Esophagus (tissue), 2 donors: Measurements from ENCODE around the gene RNF19B. TPM values are rescaled to one million over a fixed set of nuclear protein-coding genes. Genes with fewer than 3 reads are reported as not detected.

ENCODE experiments used
- H3K27ac ChIP-seq, 2 donors: one replicate each; pipeline ENCODE4 v1.5.1; 2013; ENCODE audit warnings: low read depth in 2 of 2, mild to moderate bottlenecking in 2 of 2, inconsistent platforms in 1 of 2, low read length in 1 of 2, moderate library complexity in 1 of 2
- H3K27me3 ChIP-seq, 2 donors: one replicate each; pipeline ENCODE4 v1.6.1; 2013; ENCODE audit warnings: low read length in 2 of 2, control low read depth in 1 of 2, mild to moderate bottlenecking in 1 of 2; ENCODE audit not compliant: insufficient read depth in 2 of 2, control insufficient read depth in 1 of 2
- H3K36me3 ChIP-seq, 2 donors: one replicate each; pipeline ENCODE4 v1.6.1; 2013; ENCODE audit warnings: low read length in 1 of 2; ENCODE audit not compliant: control insufficient read depth in 2 of 2, insufficient read depth in 2 of 2
- H3K4me1 ChIP-seq, 2 donors: one replicate each; pipeline ENCODE4 v1.6.1; 2013; ENCODE audit warnings: low read length in 1 of 2; ENCODE audit not compliant: control insufficient read depth in 2 of 2, insufficient read depth in 2 of 2
- H3K4me3 ChIP-seq, 2 donors: one replicate each; pipeline ENCODE4 v1.5.1; 2013; ENCODE audit warnings: low read length in 2 of 2, mild to moderate bottlenecking in 2 of 2, low read depth in 1 of 2, moderate library complexity in 1 of 2
- H3K9me3 ChIP-seq, 2 donors: one replicate each; pipeline ENCODE4 v1.6.1; 2013; ENCODE audit warnings: mild to moderate bottlenecking in 2 of 2, low read depth in 1 of 2, low read length in 1 of 2, moderate library complexity in 1 of 2; ENCODE audit not compliant: control insufficient read depth in 2 of 2, insufficient read depth in 1 of 2
- WGBS, 2 donors: extraction: QIAGEN DNeasy Blood & Tissue Kit; methylation state at CpG; one replicate each; pipeline ENCODE4 v1.1.7; 2013; 5-methylcytosine and 5-hydroxymethylcytosine counted together
- polyA plus RNA-seq, 2 donors: library from polyadenylated mRNA; stranded (reverse); fragments of 200-250 nt; gene quantifications; one replicate each; pipeline ENCODE4 v1.2.3, GENCODE V29; 2013
- donor health status: healthy with polysubstance abuse.
- donor health status: Bipolar disorder and iron deficiency.

Gene RNF19B
- polyA plus RNA-seq, 2 donors: 10.7 to 19.9 TPM

DNA sequence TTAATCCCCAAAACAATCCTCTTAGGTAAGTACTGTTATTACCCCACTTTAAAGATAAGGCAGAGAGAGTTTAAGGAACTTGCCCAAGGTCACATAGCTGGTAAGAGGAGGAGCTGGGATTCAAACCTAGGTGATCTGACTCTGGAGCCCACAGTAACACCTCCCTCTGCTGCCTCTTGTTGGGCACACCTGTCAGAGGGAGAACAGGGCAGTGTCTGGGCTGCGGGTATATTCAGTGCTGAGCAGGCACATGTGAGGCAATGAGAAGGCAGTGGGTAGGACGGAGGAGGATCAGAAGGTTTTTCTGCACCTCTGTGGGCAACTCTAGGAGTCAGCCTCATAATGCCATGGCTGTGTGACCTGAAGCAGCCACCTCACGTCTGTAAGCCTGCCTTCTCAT lies 76.5 kb downstream of the RNF19B start:
- Histone ChIP-seq H3K4me3 (no peak overlapping the region), H3K36me3 (no peaks in the 10 kb centered on the region), H3K27ac (no peak overlapping the region), H3K9me3 (no peaks in the 10 kb centered on the region), H3K4me1 (peaks cover 0 to 13% of the 10 kb centered on the region in 2 donors), H3K27me3 (peaks cover 13 to 17% of the 10 kb centered on the region in 2 donors)
- WGBS, 2 donors: 62 to 79% methylated on average over 3 of the region's 3 CpGs

DNA sequence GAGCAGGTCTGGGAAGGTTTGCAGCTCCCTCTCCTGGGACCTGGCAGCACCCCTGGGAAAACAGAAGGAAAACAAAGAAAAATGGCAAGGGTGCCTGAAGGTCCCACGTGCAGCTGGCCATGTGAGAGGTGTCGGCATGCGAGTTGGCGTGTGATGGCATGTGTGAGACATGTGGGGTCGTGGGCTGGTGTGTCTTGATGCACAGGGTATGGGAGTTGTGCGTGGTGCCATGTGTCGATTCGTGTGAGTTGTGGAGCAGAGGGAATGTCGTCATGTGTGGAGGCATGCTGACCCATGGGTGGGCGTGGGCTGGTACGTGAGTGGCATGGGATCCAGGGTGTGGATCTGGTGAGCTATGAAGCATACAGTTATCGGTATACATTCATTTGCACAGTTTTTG lies 77.0 kb downstream of the RNF19B start:
- H3K36me3 ChIP-seq: no peaks in the 10 kb centered on the region
- H3K4me3 ChIP-seq: no peak overlapping the region
- no peak overlapping the region for H3K27ac ChIP-seq
- peaks cover 0 to 9% of the 10 kb centered on the region in 2 donors for H3K4me1 ChIP-seq
- peaks cover 13 to 17% of the 10 kb centered on the region in 2 donors for H3K27me3 ChIP-seq
- WGBS, 2 donors: 67 to 80% methylated on average over 12 of the region's 12 CpGs
- no peaks in the 10 kb centered on the region for H3K9me3 ChIP-seq

DNA sequence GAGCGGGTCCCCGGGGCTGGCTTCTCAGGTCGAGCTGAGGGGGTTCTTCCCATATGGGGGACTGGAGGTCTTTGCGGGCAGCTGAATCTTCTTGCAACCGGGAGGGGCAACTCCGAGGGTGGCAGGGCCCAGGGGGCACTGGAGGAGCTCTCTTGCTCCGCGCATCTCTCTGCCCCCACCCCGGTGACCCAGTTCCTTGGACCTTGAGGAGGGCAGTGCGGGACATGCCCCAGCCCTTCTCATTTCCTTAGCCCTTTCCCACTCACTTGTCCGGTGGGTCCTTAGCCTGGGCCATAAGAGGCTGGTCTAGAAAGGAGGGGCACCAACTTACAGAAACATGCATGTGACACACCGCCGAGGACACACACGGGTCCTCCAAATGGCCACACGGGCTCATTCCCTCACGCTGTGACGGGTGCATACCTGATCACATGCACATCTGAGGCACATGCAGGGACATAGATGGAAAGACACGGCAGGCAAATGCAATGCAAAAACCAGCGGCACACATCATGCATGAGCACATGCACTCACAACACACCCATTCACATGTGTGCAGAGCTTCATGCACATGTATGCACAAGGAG lies 77.7 kb downstream of the RNF19B start:
- Histone ChIP-seq H3K9me3 (no peaks in the 10 kb centered on the region), H3K36me3 (no peaks in the 10 kb centered on the region), H3K27me3 (peaks cover 13 to 17% of the 10 kb centered on the region in 2 donors), H3K27ac (no peak overlapping the region), H3K4me3 (no peak overlapping the region), H3K4me1 (peaks cover 0 to 7% of the 10 kb centered on the region in 2 donors)
- 45 to 55% methylated on average over 15 to 19 of the region's 19 CpGs for WGBS, 2 donors

Other genes starting within 250 kb of the RNF19B start
- gene YARS1, start 147.5 kb downstream of the RNF19B start, polyA plus RNA-seq: 10 to 100 TPM; 33.2 to 52.2 TPM
- gene S100PBP, start 147.2 kb downstream of the RNF19B start, polyA plus RNA-seq: 10 to 100 TPM in 1 of 2 donors, 1 to 10 TPM in 1; 4.6 to 11.4 TPM
- under 1 TPM; 0.53 to 0.90 TPM for gene FNDC5, start 93.9 kb downstream of the RNF19B start, polyA plus RNA-seq
- gene HPCA, start 78.3 kb downstream of the RNF19B start, polyA plus RNA-seq: under 1 TPM in 1 of 2 donors, not detected in 1; 0.15 TPM
- 100 to 1,000 TPM in 1 of 2 donors, 10 to 100 TPM in 1; 93.0 to 133 TPM for gene TMEM54, start 63.4 kb downstream of the RNF19B start, polyA plus RNA-seq
- 100 to 1,000 TPM in 1 of 2 donors, 10 to 100 TPM in 1; 63.2 to 106 TPM for gene AK2, start 72.1 kb upstream of the RNF19B start, polyA plus RNA-seq
- gene AZIN2, start 116.3 kb upstream of the RNF19B start, polyA plus RNA-seq: under 1 TPM; 0.63 to 0.72 TPM
- 1 to 10 TPM; 4.6 to 5.0 TPM for gene TRIM62, start 217.2 kb upstream of the RNF19B start, polyA plus RNA-seq